ENCODE measurements around the gene FLYWCH2. TPM values are rescaled to one million over a fixed set of nuclear protein-coding genes. Genes with fewer than 3 reads are reported as not detected.

The FLYWCH2 gene
- total RNA-seq, 1 experiment from 2014 or later, result 33.7 TPM

GRCh38 chr16:2938206-2938605 is 55.2 kb downstream of the FLYWCH2 start:
- ChIA-PET RAD21 (ENCODE audit: low non-redundant PET in 1 of 2, low total read pairs in 2 of 2, uncharacterized antibody in 2 of 2, unreplicated experiment in 2 of 2) (no interaction called here), POLR2A (no interaction called here), CTCF (no interaction called here)
- Histone ChIP-seq H3K4me1 (ENCODE audit: control insufficient read depth in 1 of 2, insufficient read depth in 2 of 2, low read length in 2 of 2) (no peaks in the 10 kb centered on the region), H4K20me1 (ENCODE audit: insufficient read depth) (no peaks in the 10 kb centered on the region), H3K27me3 (ENCODE audit: insufficient read depth, low read length) (no peaks in the 10 kb centered on the region), H3K27ac (ENCODE audit: low read depth, low read length) (no peak overlapping the region), H2AFZ (ENCODE audit: low read depth, low read length, poor library complexity, severe bottlenecking) (no peak overlapping the region), H3K9me3 (ENCODE audit: control insufficient read depth in 1 of 2, insufficient read depth in 1 of 2, low read depth in 1 of 2, low read length in 2 of 2) (no peaks in the 10 kb centered on the region), H3K9ac (ENCODE audit: low read length) (no peak overlapping the region), H3K79me2 (ENCODE audit: insufficient read depth, low read length) (no peaks in the 10 kb centered on the region), H3K4me2 (ENCODE audit: low read length) (no peak overlapping the region), H3K36me3 (ENCODE audit: control insufficient read depth in 1 of 2, insufficient read depth in 2 of 2, low read length in 2 of 2) (peaks cover 16 to 20% of the 10 kb centered on the region in 2 experiments; a peak in 3 of 4 replicates), H3K4me3 (replicated peaks in 1 of 2; ENCODE audit: low read depth in 1 of 2, low read length in 2 of 2) (no peak overlapping the region), H3K9me2 (ENCODE audit: insufficient read depth) (no peaks in the 10 kb centered on the region)
- ATAC-seq, result no peak; the same call in 1 of the 2 replicates
- DNase-seq (ENCODE audit: low read depth, low spot score), result no peak
- TF ChIP-seq EGR1 (IDR thresholded peaks at IDR 0.05; ENCODE audit: low read depth) (no peak), RAD21 (IDR thresholded peaks at IDR 0.05; ENCODE audit: low read depth) (no peak), ZNF274 (IDR thresholded peaks at IDR 0.05; ENCODE audit: low read depth, low read length) (no peak)
- intact Hi-C loops (cut with micrococcal nuclease), result no loop called here
- no TSS peak for BruUV-seq (replicated peaks)

GRCh38 chr16:2939968-2940367 is 57.0 kb downstream of the FLYWCH2 start:
- Histone ChIP-seq H3K36me3 (ENCODE audit: control insufficient read depth in 1 of 2, insufficient read depth in 2 of 2, low read length in 2 of 2) (peaks cover 16 to 22% of the 10 kb centered on the region in 2 experiments), H3K27me3 (ENCODE audit: insufficient read depth, low read length) (no peaks in the 10 kb centered on the region), H2AFZ (ENCODE audit: low read depth, low read length, poor library complexity, severe bottlenecking) (no peak overlapping the region), H3K4me1 (ENCODE audit: control insufficient read depth in 1 of 2, insufficient read depth in 2 of 2, low read length in 2 of 2) (no peaks in the 10 kb centered on the region), H3K4me3 (replicated peaks in 1 of 2; ENCODE audit: low read depth in 1 of 2, low read length in 2 of 2) (no peak overlapping the region), H3K9me3 (ENCODE audit: control insufficient read depth in 1 of 2, insufficient read depth in 1 of 2, low read depth in 1 of 2, low read length in 2 of 2) (no peaks in the 10 kb centered on the region), H3K4me2 (ENCODE audit: low read length) (no peak overlapping the region), H4K20me1 (ENCODE audit: insufficient read depth) (no peaks in the 10 kb centered on the region), H3K27ac (ENCODE audit: low read depth, low read length) (no peak overlapping the region), H3K9ac (ENCODE audit: low read length) (no peak overlapping the region), H3K79me2 (ENCODE audit: insufficient read depth, low read length) (no peaks in the 10 kb centered on the region), H3K9me2 (ENCODE audit: insufficient read depth) (no peaks in the 10 kb centered on the region)
- ChIA-PET POLR2A (no interaction called here), RAD21 (ENCODE audit: low non-redundant PET in 1 of 2, low total read pairs in 2 of 2, uncharacterized antibody in 2 of 2, unreplicated experiment in 2 of 2) (no interaction called here), CTCF (interaction anchor here (2.6 kb wide), 1 partner anchor 13 kb away, joined by 13 read pairs; no protein-coding TSS in a partner anchor)
- no peak for DNase-seq (ENCODE audit: low read depth, low spot score)
- no TSS peak for BruUV-seq (replicated peaks)
- ATAC-seq, result no peak
- intact Hi-C loops (cut with micrococcal nuclease), result no loop called here
- no peak for TF ChIP-seq CBX3 (IDR thresholded peaks at IDR 0.05; ENCODE audit: low read depth)
- TF ChIP-seq ZNF274 (IDR thresholded peaks at IDR 0.05; ENCODE audit: low read depth, low read length), result no peak
- no peak for TF ChIP-seq SIN3A (IDR thresholded peaks at IDR 0.05; ENCODE audit: low read depth)
- no peak for TF ChIP-seq YY1 (IDR thresholded peaks at IDR 0.05; ENCODE audit: extremely low read depth, insufficient replicate concordance, low read depth, low read length)
- TF ChIP-seq JUND (IDR thresholded peaks at IDR 0.05), result no peak
- no peak for TF ChIP-seq EZH2phosphoT487 (IDR thresholded peaks at IDR 0.05; ENCODE audit: borderline replicate concordance)
- no peak for TF ChIP-seq RAD21 (IDR thresholded peaks at IDR 0.05; ENCODE audit: low read depth)
- TF ChIP-seq POLR2AphosphoS5 (IDR thresholded peaks at IDR 0.05; ENCODE audit: low read depth, low read length), result no peak
- no peak for TF ChIP-seq ZFX (IDR thresholded peaks at IDR 0.05)
- no peak for TF ChIP-seq FOSL1 (IDR thresholded peaks at IDR 0.05; ENCODE audit: low read depth)
- TF ChIP-seq EGR1 (IDR thresholded peaks at IDR 0.05; ENCODE audit: low read depth), result no peak
- TF ChIP-seq SP1 (IDR thresholded peaks at IDR 0.05; ENCODE audit: low read depth), result no peak
- TF ChIP-seq MAX (IDR thresholded peaks at IDR 0.05), result no peak
- no peak for TF ChIP-seq REST (IDR thresholded peaks at IDR 0.05; ENCODE audit: low read depth)
- no peak for TF ChIP-seq CTCF (IDR thresholded peaks at IDR 0.05 in 2 of 3, conservative IDR thresholded peaks at IDR 0.05 in 1 of 3; ENCODE audit: borderline replicate concordance in 1 of 3, insufficient read depth in 1 of 3, low read depth in 2 of 3, low read length in 2 of 3)
- TF ChIP-seq ELF1 (IDR thresholded peaks at IDR 0.05; ENCODE audit: borderline replicate concordance, low read depth), result no peak
- no peak for TF ChIP-seq ATF3 (IDR thresholded peaks at IDR 0.05)
